SJSA1 (cell line): ENCODE results near the gene NRN1L. TPM values are rescaled to one million over a fixed set of nuclear protein-coding genes. Genes with fewer than 3 reads are reported as not detected.

Experiments used
- DNase-seq, 2 experiments: peaks; one replicate each; pipeline ENCODE4 v3.0.0-alpha.2; 2015 to 2020; ENCODE audit warnings: low spot score in 2 of 2, low read depth in 1 of 2
- H3K27ac ChIP-seq: fragments of 250-450 bp; sonication (Bioruptor Pico); 2 replicates; pipeline ENCODE4 v1.5.1; 2020; ENCODE audit warnings: mild to moderate bottlenecking, moderate library complexity
- H3K27me3 ChIP-seq: fragments of 250-450 bp; sonication (Bioruptor Pico); replicated peaks from 2 replicates; pipeline ENCODE4 v1.5.1; 2020; ENCODE audit warnings: mild to moderate bottlenecking, moderate library complexity
- H3K36me3 ChIP-seq: fragments of 250-450 bp; sonication (Bioruptor Pico); 2 replicates; pipeline ENCODE4 v1.5.1; 2020; ENCODE audit warnings: mild to moderate bottlenecking
- H3K4me1 ChIP-seq: fragments of 250-450 bp; sonication (Bioruptor Pico); replicated peaks from 2 replicates; pipeline ENCODE4 v1.6.1; 2021; ENCODE audit warnings: mild to moderate bottlenecking
- H3K4me3 ChIP-seq: fragments of 250-450 bp; sonication (Bioruptor Pico); 2 replicates; pipeline ENCODE4 v1.5.1; 2020; ENCODE audit warnings: mild to moderate bottlenecking
- H3K9me3 ChIP-seq: fragments of 250-450 bp; sonication (Bioruptor Pico); replicated peaks from 2 replicates; pipeline ENCODE4 v1.5.1; 2020; ENCODE audit warnings: mild to moderate bottlenecking
- total RNA-seq: library from RNA; depleted of rRNA; stranded (reverse); fragments of >200 nt; shearing (Covaris generic); gene quantifications from 2 replicates; pipeline ENCODE4 v1.2.3, GENCODE V29; 2014; rRNA removed

Gene NRN1L
- total RNA-seq, 1 experiment from 2014 or later, result not detected

DNA sequence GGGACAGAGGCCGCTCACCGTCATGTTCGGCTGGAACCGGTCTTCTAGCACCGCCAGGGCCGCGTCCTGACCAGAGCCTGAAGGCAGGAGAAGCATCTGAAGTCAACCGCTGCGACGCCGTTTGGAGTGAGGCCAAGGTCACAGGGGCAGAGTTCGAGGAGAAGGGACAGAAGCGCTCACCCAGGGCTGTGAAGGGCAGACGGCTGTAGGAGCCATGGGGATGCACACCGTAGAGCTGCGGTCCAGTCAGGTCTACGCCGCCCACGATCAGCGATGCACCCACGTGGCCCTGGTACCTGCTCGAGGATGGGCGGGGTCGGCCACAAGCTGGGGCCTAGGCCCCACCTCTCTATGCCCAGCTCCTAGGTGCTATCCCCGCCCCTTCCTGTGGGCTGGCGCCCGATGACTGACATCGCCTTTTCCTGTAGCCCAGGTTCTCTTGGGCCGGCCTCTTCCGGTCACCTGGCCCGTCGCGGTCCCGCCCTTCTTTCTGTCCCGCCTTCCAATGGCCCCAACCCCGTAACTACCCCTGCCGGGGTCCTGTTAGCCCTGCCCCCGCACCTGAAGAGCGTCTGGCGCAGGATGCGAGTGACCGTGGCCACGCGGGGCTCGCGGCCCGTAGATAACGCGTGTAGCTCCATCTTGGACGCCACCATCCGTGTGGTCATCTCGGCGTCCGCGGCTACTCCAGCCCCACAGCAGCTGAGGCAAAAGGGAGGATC, 50.9 kb downstream of the NRN1L start:
- peak overlapping the region; percentile 80 for H3K27ac ChIP-seq
- H3K27me3 ChIP-seq, result no peaks in the 10 kb centered on the region
- H3K9me3 ChIP-seq, result no peaks in the 10 kb centered on the region
- peaks cover 51% of the 10 kb centered on the region for H3K36me3 ChIP-seq
- H3K4me1 ChIP-seq, result peaks cover 17% of the 10 kb centered on the region
- peak; percentile 87 to 93 for DNase-seq
- peak overlapping the region; percentile 75 for H3K4me3 ChIP-seq

Other genes starting within 250 kb of the NRN1L start
- 5.2 and 7.6 TPM in 2 replicates for gene CARMIL2, start 239.7 kb upstream of the NRN1L start, total RNA-seq
- 22.6 and 33.0 TPM in 2 replicates for gene ACD, start 224.6 kb upstream of the NRN1L start, total RNA-seq
- gene PARD6A, start 223.9 kb upstream of the NRN1L start, total RNA-seq, result 0.26 TPM in 1 of 2 replicates, not detected in the other
- 5.1 TPM in 2 replicates for gene ENKD1, start 218.1 kb upstream of the NRN1L start, total RNA-seq
- 0.32 TPM in 1 of 2 replicates, not detected in the other for gene C16orf86, start 218.1 kb upstream of the NRN1L start, total RNA-seq
- gene GFOD2, start 165.6 kb upstream of the NRN1L start, total RNA-seq, result 13.5 and 19.7 TPM in 2 replicates
- gene RANBP10, start 78.3 kb upstream of the NRN1L start, total RNA-seq, result 3.5 and 3.9 TPM in 2 replicates
- gene TSNAXIP1, start 78.0 kb upstream of the NRN1L start, total RNA-seq, result 0.03 and 1.00 TPM in 2 replicates
- 45.2 and 50.7 TPM in 2 replicates for gene THAP11, start 42.6 kb upstream of the NRN1L start, total RNA-seq
- 39.3 and 101 TPM in 2 replicates for gene NUTF2, start 38.0 kb upstream of the NRN1L start, total RNA-seq
- gene CENPT, start 37.2 kb upstream of the NRN1L start, total RNA-seq, result 22.4 and 31.9 TPM in 2 replicates
- 52.2 and 76.1 TPM in 2 replicates for gene EDC4, start 11.8 kb upstream of the NRN1L start, total RNA-seq
- gene PSKH1, start 8.4 kb downstream of the NRN1L start, total RNA-seq, result 6.4 and 10.6 TPM in 2 replicates
- 0.09 and 0.29 TPM in 2 replicates for gene CTRL, start 47.0 kb downstream of the NRN1L start, total RNA-seq
- gene PSMB10, start 52.0 kb downstream of the NRN1L start, total RNA-seq, result 50.1 and 147 TPM in 2 replicates
- gene LCAT, start 59.2 kb downstream of the NRN1L start, total RNA-seq, result 5.5 and 7.2 TPM in 2 replicates
- 62.9 and 87.8 TPM in 2 replicates for gene SLC12A4, start 83.8 kb downstream of the NRN1L start, total RNA-seq
- gene DPEP3, start 95.6 kb downstream of the NRN1L start, total RNA-seq, result not detected in 2 replicates
- gene DPEP2, start 114.6 kb downstream of the NRN1L start, total RNA-seq, result 0.18 TPM in 1 of 2 replicates, not detected in the other
- not detected in 2 replicates for gene DPEP2NB, start 131.0 kb downstream of the NRN1L start, total RNA-seq
- gene DDX28, start 138.3 kb downstream of the NRN1L start, total RNA-seq, result 13.1 and 13.2 TPM in 2 replicates
- gene DUS2, start 138.4 kb downstream of the NRN1L start, total RNA-seq, result 28.3 and 30.4 TPM in 2 replicates
- 19.8 and 33.8 TPM in 2 replicates for gene NFATC3, start 200.5 kb downstream of the NRN1L start, total RNA-seq